D721Med (cell line): ENCODE data around the gene ZFR.
A peak's percentile ranks its signal among the peaks of the same experiment; 100 is the strongest.

Source experiments
- DNase-seq: peaks from one replicate; pipeline ENCODE4 v3.0.0; 2011; ENCODE audit warnings: low spot score; ENCODE audit not compliant: insufficient read length
- FAIRE-seq: peaks from 2 replicates; lab custom pipeline; 2011; peaks lifted over from hg19 to GRCh38; lab: Jason Lieb, UNC
- TF ChIP-seq, protein P1 (sequence below): IDR thresholded peaks from 2 replicates; pipeline ENCODE4 v1.5.1; 2012; ENCODE audit warnings: mild to moderate bottlenecking, control low read depth; ENCODE audit not compliant: insufficient read depth; ENCODE audit errors: missing control alignments

Gene ZFR

DNA sequence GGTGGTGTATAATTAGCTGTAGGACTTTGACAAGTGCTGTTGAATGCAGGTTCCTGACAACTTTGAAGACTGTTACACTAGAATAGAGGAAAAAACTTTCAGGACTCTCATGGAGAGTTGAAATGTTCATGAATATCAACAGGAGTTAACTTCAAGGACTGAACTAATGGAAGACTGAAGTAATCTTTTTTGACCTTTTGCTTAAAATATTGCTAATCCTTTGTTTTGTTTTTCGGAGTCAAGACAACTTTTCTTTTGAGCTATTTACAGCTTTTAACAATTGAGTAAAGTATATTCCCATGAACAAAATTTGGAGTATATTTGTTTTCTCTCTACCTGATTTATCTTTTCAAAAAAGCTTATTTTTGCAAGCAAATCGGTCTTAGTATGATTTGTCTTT is 97.7 kb downstream of the ZFR start:
- peak; percentile 32 for FAIRE-seq

DNA sequence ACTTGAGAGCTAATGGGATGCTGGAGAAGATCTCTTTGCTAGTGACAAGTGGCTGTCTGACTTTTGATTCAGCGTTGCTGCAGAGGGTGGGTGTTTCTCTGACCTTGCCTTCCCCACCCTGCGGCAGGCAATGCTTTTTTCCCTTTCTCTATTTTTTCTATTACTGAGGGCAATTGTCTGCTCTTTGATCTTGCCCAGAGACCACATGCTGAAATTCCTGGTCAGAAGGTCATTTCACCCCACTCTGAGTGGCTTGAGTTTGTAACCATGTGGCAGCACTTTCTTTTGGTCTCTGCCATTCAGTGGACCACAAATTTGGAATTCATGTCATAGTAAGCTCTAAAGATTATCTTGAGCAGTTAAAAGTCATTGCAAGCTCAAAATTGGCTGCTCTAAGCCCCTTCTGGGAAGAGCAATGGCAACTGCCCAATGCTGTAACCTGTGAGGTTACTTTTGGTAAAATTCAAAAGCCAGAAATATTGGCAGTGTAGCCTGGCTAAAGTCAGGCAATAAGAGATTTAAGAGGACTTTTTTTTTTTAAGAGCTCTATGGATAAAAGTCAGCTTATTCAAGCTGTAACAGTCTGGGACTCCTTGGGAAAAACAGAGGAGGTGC is 101.4 kb downstream of the ZFR start:
- no peak for FAIRE-seq
- TF ChIP-seq, protein P1, sequence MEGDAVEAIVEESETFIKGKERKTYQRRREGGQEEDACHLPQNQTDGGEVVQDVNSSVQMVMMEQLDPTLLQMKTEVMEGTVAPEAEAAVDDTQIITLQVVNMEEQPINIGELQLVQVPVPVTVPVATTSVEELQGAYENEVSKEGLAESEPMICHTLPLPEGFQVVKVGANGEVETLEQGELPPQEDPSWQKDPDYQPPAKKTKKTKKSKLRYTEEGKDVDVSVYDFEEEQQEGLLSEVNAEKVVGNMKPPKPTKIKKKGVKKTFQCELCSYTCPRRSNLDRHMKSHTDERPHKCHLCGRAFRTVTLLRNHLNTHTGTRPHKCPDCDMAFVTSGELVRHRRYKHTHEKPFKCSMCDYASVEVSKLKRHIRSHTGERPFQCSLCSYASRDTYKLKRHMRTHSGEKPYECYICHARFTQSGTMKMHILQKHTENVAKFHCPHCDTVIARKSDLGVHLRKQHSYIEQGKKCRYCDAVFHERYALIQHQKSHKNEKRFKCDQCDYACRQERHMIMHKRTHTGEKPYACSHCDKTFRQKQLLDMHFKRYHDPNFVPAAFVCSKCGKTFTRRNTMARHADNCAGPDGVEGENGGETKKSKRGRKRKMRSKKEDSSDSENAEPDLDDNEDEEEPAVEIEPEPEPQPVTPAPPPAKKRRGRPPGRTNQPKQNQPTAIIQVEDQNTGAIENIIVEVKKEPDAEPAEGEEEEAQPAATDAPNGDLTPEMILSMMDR = no peak
- DNase-seq = no peak

More for the DNA sequence above, 97.7 kb downstream of the ZFR start:
- no peak for DNase-seq
- TF ChIP-seq, protein P1 = no peak

DNA sequence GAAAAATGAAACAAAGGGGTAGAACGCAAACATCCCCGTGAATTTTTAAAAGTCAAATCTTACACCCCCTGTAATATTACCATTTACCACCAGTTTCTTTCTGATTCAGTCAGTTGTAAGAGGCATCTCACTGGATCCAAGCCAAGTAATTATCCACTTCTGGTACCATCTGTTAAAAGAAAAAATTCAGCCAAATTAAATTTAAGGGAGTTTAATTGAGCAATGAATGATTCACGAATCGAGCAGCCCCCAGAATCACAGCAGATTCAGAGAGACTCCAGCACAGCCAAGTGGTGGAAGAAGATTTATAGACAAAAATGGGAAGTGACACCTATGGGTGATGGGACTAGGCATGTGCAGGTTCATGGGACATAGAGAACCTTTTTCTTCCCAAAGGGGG is 101.9 kb downstream of the ZFR start:
- FAIRE-seq = no peak
- TF ChIP-seq, protein P1 = no peak
- DNase-seq = no peak

DNA sequence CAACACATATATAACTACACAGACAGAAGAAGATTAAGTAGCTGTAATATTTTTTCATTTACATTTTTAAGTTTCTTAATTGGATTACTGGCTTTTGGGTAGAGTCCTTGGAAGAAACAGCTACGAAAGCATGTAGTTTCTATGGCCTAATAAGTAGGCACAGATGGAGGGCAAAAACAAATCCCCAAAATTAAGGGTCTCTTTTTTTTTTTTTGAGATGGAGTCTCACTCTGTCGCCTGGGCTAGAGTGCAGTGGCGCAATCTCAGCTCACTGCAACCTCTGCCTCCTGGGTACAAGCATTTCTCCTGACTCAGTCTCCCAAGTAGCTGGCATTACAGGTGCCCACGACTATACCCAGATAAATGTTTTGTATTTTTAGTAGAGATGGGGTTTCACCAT is 104.7 kb downstream of the ZFR start:
- FAIRE-seq (no peak), DNase-seq (no peak)
- TF ChIP-seq, protein P1 = no peak

DNA sequence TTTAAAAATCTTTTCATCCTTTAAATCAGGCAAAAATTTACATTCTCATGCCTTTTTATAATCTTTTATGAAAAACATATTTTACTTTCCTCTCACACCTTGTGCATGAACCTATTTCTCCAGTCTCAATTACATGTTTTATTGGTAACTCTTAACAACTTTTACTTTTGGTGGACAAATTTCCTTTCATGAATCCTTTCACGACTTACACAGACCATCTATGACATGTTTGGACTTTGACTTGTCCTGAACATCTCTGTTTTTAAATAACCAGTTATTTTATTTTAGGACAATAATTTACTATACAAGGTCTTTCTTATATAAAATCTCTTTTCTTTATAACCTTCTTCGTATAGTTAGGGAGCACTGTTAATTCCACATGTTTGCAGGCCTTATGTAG is 105.3 kb downstream of the ZFR start:
- DNase-seq = no peak
- TF ChIP-seq, protein P1 = no peak
- no peak for FAIRE-seq

DNA sequence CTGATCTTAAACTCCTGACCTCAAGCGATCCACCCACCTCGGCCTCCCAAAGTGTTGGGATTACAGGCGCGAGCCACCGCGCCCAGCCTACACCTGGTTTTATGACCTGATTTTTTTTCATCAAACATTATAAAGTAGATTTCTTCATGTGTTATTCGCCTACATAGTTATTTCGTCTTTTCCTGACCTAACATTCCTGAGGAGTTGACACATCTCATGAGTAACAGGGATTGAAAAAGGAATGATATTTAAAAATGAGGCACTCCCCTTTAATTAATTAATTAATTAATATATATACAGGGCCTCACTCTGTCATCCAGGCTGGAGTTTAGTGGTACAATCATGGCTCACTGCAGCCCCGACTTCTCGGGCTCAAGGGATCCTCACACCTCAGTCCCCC is 111.6 kb downstream of the ZFR start:
- FAIRE-seq (no peak), DNase-seq (no peak)
- TF ChIP-seq, protein P1 = no peak

DNA sequence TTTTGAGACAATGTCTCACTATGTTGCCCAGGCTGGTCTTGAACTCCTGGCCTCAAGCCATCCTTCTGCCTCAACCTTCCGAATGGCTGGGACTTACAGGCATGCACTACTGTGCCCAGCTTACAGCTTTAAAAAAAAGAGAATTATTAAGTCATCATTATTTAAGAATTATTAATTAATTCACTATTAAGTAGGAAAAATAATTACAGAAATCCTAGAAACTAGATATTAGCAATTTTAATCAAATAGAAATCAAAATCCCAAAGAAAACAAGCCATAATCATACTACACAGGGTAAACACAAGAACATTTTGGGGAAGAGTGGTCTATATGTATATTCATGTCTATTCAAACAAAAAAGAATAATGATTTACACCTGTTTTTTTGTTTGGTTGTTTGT is 112.2 kb downstream of the ZFR start:
- no peak for FAIRE-seq
- DNase-seq = no peak
- TF ChIP-seq, protein P1 = no peak
